IMR-90 (cell line): ENCODE data around the gene C22orf42. TPM values are rescaled to one million over a fixed set of nuclear protein-coding genes. Genes with fewer than 3 reads are reported as not detected.

Source experiments
- ATAC-seq: fragments of 200-7000 bp; cut with Tn5 transposase; 2 replicates; pipeline ENCODE4 v1.9.1; 2020; ENCODE audit warnings: low read depth, mild to moderate bottlenecking, moderate library complexity
- BruUV-seq: library from RNA; stranded (reverse); fragments of 400-500 nt; replicated peaks from 2 replicates; lab custom pipeline; 2021; lab: Mats Ljungman, UMichigan
- CTCF ChIA-PET: fragments of 300-600 bp; formaldehyde crosslinking; extraction: SDS; loops from one replicate; lab custom pipeline; 2021; ENCODE audit warnings: antibody characterized with exemption; lab: Yijun Ruan, JAX
- POLR2A ChIA-PET: fragments of 300-600 bp; sonication (Branson Sonifier 250); formaldehyde crosslinking; loops from one replicate; lab custom pipeline; 2022; ENCODE audit warnings: antibody characterized with exemption; ENCODE audit not compliant: unreplicated experiment; lab: Charles Lee
- DNase-seq: peaks from one replicate; pipeline ENCODE4 v3.0.0; 2013
- H2AFZ ChIP-seq: replicated peaks from 2 replicates; pipeline ENCODE3; 2013; ENCODE audit warnings: low read length, mild to moderate bottlenecking; ENCODE audit not compliant: poor library complexity
- H2AK5ac ChIP-seq: 2 replicates; pipeline ENCODE4 v1.6.1; 2013; ENCODE audit warnings: low read depth, low read length, inconsistent platforms
- H2AK9ac ChIP-seq: replicated peaks from 2 replicates; pipeline ENCODE3; 2013; ENCODE audit warnings: mild to moderate bottlenecking, low read depth, low read length, moderate library complexity; ENCODE audit not compliant: poor library complexity
- H2BK120ac ChIP-seq: 2 replicates; pipeline ENCODE4 v1.6.1; 2013; ENCODE audit warnings: low read depth, low read length, inconsistent platforms
- H2BK15ac ChIP-seq: 3 replicates; pipeline ENCODE4 v1.6.1; 2013; ENCODE audit warnings: low read depth, low read length, inconsistent platforms
- H2BK20ac ChIP-seq: 2 replicates; pipeline ENCODE4 v1.6.1; 2013; ENCODE audit warnings: low read depth, mild to moderate bottlenecking, inconsistent platforms, low read length, moderate library complexity
- H2BK5ac ChIP-seq: 2 replicates; pipeline ENCODE4 v1.6.1; 2013; ENCODE audit warnings: mild to moderate bottlenecking, low read depth, low read length, inconsistent platforms; ENCODE audit not compliant: poor library complexity, severe bottlenecking
- H3K14ac ChIP-seq: replicated peaks from 2 replicates; pipeline ENCODE4 v1.6.1; 2013; ENCODE audit warnings: low read depth, low read length, inconsistent platforms
- H3K18ac ChIP-seq: 2 replicates; pipeline ENCODE4 v1.6.1; 2013; ENCODE audit warnings: low read depth, low read length, control low read depth
- H3K23ac ChIP-seq: 2 replicates; pipeline ENCODE4 v1.6.1; 2013; ENCODE audit warnings: low read depth, low read length, inconsistent platforms
- H3K27ac ChIP-seq: 2 replicates; pipeline ENCODE4 v1.5.1; 2013; ENCODE audit warnings: mild to moderate bottlenecking, control low read depth, low read length; ENCODE audit not compliant: insufficient read depth
- H3K27me3 ChIP-seq: 2 replicates; pipeline ENCODE4 v1.6.1; 2013; ENCODE audit warnings: low read length; ENCODE audit not compliant: control insufficient read depth, insufficient read depth
- H3K36me3 ChIP-seq: 2 replicates; pipeline ENCODE4 v1.6.1; 2013; ENCODE audit warnings: low read length, mixed read lengths; ENCODE audit not compliant: control insufficient read depth, insufficient read depth
- H3K4ac ChIP-seq: 2 replicates; pipeline ENCODE4 v1.6.1; 2013; ENCODE audit warnings: low read depth, low read length, inconsistent platforms
- H3K4me1 ChIP-seq: 2 replicates; pipeline ENCODE4 v1.6.1; 2013; ENCODE audit warnings: low read length, mixed read lengths; ENCODE audit not compliant: control insufficient read depth, insufficient read depth
- H3K4me2 ChIP-seq: 2 replicates; pipeline ENCODE4 v1.6.1; 2013; ENCODE audit warnings: low read depth, mild to moderate bottlenecking, control low read depth, low read length, moderate library complexity
- H3K4me3 ChIP-seq: 2 replicates; pipeline ENCODE4 v1.5.1; 2013; ENCODE audit warnings: low read depth, mild to moderate bottlenecking, control low read depth, low read length, moderate library complexity; ENCODE audit not compliant: insufficient read depth
- H3K56ac ChIP-seq: 2 replicates; pipeline ENCODE4 v1.6.1; 2013; ENCODE audit warnings: low read length, inconsistent platforms; ENCODE audit not compliant: insufficient read depth; ENCODE audit errors: extremely low read depth
- H3K79me1 ChIP-seq, 2 experiments: 2 replicates each; pipeline ENCODE4 v1.6.1; 2013; ENCODE audit warnings: low read length in 2 of 2, inconsistent platforms in 1 of 2, low read depth in 1 of 2
- H3K9ac ChIP-seq: 2 replicates; pipeline ENCODE4 v1.6.1; 2013; ENCODE audit warnings: low read depth, low read length, control low read depth
- H3K9me1 ChIP-seq: 2 replicates; pipeline ENCODE4 v1.6.1; 2013; ENCODE audit warnings: low read length, inconsistent platforms; ENCODE audit not compliant: insufficient read depth
- H3K9me3 ChIP-seq: 2 replicates; pipeline ENCODE4 v1.6.1; 2013; ENCODE audit warnings: low read length; ENCODE audit not compliant: control insufficient read depth, insufficient read depth
- H4K20me1 ChIP-seq: 2 replicates; pipeline ENCODE4 v1.6.1; 2013; ENCODE audit warnings: low read length, inconsistent platforms; ENCODE audit not compliant: insufficient read depth
- H4K5ac ChIP-seq: 2 replicates; pipeline ENCODE4 v1.6.1; 2013; ENCODE audit warnings: mild to moderate bottlenecking, low read depth, low read length, control low read depth
- H4K8ac ChIP-seq, 2 experiments: 2 replicates each; pipeline ENCODE4 v1.6.1; 2013; ENCODE audit warnings: low read depth in 2 of 2, low read length in 2 of 2, control low read depth in 1 of 2, inconsistent platforms in 1 of 2
- H4K91ac ChIP-seq: 2 replicates; pipeline ENCODE4 v1.6.1; 2013; ENCODE audit warnings: low read depth, low read length, inconsistent platforms; ENCODE audit not compliant: insufficient read depth
- CHD1 ChIP-seq: IDR thresholded peaks from 2 replicates; pipeline ENCODE4 v1.6.1; 2012; ENCODE audit warnings: low read depth, low read length, improper control_type of control experiment
- POLR2A ChIP-seq: IDR thresholded peaks from 2 replicates; pipeline ENCODE4 v1.6.1; 2012; ENCODE audit warnings: mild to moderate bottlenecking, low read depth, low read length
- RAD21 ChIP-seq: IDR thresholded peaks from 2 replicates; pipeline ENCODE4 v1.6.1; 2012; ENCODE audit warnings: low read length, improper control_type of control experiment
- WGBS, 2 experiments: methylation state at CpG; one replicate each; pipeline versions ENCODE4 v1.1.5 to v1.1.7; 2013; ENCODE audit warnings: missing lambda C conversion rate in 2 of 2; ENCODE audit not compliant: insufficient read length in 1 of 2; ENCODE audit errors: extremely low coverage in 2 of 2; 5-methylcytosine and 5-hydroxymethylcytosine counted together
- dilution Hi-C: fragments of 300-500 bp; cut with HindIII; formaldehyde crosslinking; loops from one replicate; pipeline ENCODE4 v1.14.3; 2018; ENCODE audit warnings: low sequenced_read_pairs; ENCODE audit not compliant: unreplicated experiment
- in situ Hi-C: fragments of 300-500 bp; cut with MboI; formaldehyde crosslinking; loops from 3 replicates; pipeline ENCODE4 v1.14.3; 2019; ENCODE audit warnings: low sequenced_read_pairs, inconsistent platforms, mixed read lengths
- intact Hi-C: fragments of 100-400 bp; cut with micrococcal nuclease; formaldehyde crosslinking; loops from 2 replicates; pipeline ENCODE4 v1.10.0; 2022
- polyA plus RNA-seq, 3 experiments: library from polyadenylated mRNA; depleted of rRNA; stranded (reverse); fragments of >200 nt; gene quantifications; 2 replicates each; pipeline ENCODE4 v1.2.3, GENCODE V29; 2012; ENCODE audit warnings: low replicate concordance in 1 of 3
- total RNA-seq: library from RNA; depleted of rRNA; stranded (reverse); fragments of >200 nt; gene quantifications from 2 replicates; pipeline ENCODE4 v1.2.3, GENCODE V29; 2012
- TF ChIP-seq, protein P1 (sequence below): fragments of 150-350 bp; IDR thresholded peaks from 2 replicates; pipeline ENCODE4 v1.6.1; 2016; ENCODE audit warnings: low read depth, mild to moderate bottlenecking, low read length, moderate library complexity, borderline replicate concordance

The C22orf42 gene
- total and polyA plus RNA-seq, 2 of the 4 experiments (the other 2 are of a cell fraction): not detected

- Histone ChIP-seq H2AFZ (no peak overlapping the region), H2AK9ac (no peak overlapping the region), H2AK5ac (no peak overlapping the region), H3K36me3 (no peaks in the 10 kb centered on the region), H2BK20ac (no peak overlapping the region), H3K4me2 (no peak overlapping the region), H4K91ac (no peak overlapping the region), H4K8ac (no peak overlapping the region), H3K27ac (no peak overlapping the region), H3K9me3 (no peaks in the 10 kb centered on the region), H3K23ac (no peak overlapping the region), H3K4me1 (no peaks in the 10 kb centered on the region), H3K9me1 (no peaks in the 10 kb centered on the region), H3K18ac (no peak overlapping the region), H4K20me1 (no peaks in the 10 kb centered on the region), H3K9ac (no peak overlapping the region), H3K27me3 (peaks cover 16% of the 10 kb centered on the region; the same call in 1 of the 2 replicates), H3K4me3 (no peak overlapping the region), H3K56ac (no peak overlapping the region), H2BK5ac (no peak overlapping the region), H2BK15ac (no peak overlapping the region), H3K4ac (no peak overlapping the region), H3K79me1 (no peaks in the 10 kb centered on the region), H4K5ac (no peak overlapping the region), H2BK120ac (no peak overlapping the region), H3K14ac (no peak overlapping the region)
- intact Hi-C loops: no loop called here
- no peak for DNase-seq
- dilution Hi-C loops: no loop called here
- no peak for TF ChIP-seq POLR2A
- TF ChIP-seq CHD1: no peak
- no peak for TF ChIP-seq RAD21
- TF ChIP-seq, protein P1, sequence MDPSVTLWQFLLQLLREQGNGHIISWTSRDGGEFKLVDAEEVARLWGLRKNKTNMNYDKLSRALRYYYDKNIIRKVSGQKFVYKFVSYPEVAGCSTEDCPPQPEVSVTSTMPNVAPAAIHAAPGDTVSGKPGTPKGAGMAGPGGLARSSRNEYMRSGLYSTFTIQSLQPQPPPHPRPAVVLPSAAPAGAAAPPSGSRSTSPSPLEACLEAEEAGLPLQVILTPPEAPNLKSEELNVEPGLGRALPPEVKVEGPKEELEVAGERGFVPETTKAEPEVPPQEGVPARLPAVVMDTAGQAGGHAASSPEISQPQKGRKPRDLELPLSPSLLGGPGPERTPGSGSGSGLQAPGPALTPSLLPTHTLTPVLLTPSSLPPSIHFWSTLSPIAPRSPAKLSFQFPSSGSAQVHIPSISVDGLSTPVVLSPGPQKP: no peak
- ChIA-PET CTCF (no interaction called here), POLR2A (interaction anchor here (0.5 kb wide), 1 partner anchor 28 kb away, joined by 3 read pairs; no protein-coding TSS in a partner anchor)
- no peak for ATAC-seq
- 64% methylated on average over 6 of the region's 30 CpGs; no CpG with 5 or more reads in 1 of the 2 experiments for WGBS, 2 experiments
- no TSS peak for BruUV-seq
- in situ Hi-C loops: no loop called here
Measured at GRCh38 chr22:32205974-32206773, 47.1 kb upstream of the C22orf42 start.
